Glomerular visceral epithelial cell (primary cell): ENCODE data around the gene COX11.
A peak's percentile ranks its signal among the peaks of the same experiment; 100 is the strongest.

Experiments
- DNase-seq: peaks from one replicate; pipeline ENCODE4 v3.0.0-alpha.2; 2016; ENCODE audit errors: extremely low spot score

COX11 gene

DNA sequence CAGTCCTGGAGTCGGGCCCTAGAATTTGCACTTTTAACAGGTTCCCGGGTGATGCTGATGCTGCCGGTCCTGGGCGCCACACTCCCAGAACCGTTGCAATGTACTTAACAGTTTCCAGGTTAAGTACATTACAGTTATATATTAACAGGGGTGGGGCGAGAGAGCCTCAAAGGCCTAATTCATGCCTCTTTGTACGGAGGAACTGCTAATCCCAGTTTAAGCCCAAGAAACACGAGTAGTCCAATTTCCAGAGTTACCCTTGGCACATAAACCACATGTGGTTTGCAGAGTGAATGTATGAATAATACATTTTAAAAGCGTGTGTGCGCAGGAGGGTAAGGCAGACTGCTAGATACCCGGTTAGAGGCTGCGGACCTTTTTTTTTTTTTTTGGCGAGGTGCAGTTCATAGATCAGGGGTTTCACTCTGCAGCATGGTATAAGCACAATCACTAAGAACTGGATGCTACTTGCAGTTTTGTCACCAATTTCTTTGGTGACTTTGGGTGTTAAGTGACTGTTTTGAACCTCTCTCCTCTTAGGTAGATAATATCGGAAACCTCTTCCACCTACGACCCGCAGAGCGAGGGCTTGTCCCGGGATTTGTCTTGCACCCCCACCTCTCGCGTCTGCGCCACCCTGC is 713 bp downstream of the COX11 start:
- DNase-seq: peak; percentile 68

GRCh38 chr17:54956791-54957190 is 11.7 kb downstream of the COX11 start:
- DNase-seq: no peak

DNA sequence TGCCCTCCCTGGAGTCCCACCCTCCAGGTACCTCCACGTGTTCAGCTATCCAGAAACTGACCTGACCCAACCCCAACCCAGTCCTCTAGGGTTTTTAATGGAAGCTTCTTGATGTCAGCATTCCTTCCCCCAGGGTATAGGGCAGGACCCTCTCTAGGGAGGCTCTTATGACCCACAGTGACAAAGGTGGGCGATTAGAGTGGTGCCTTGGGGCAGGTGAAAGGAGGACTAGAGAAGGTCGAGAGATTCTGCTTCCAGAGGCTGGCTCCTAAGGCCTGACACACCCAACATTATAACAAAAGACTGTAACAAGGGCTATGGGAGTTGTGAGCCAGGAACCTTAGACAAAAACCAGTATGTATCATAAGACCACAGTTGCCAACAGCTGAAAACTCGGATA is 17.2 kb downstream of the COX11 start:
- no peak for DNase-seq

DNA sequence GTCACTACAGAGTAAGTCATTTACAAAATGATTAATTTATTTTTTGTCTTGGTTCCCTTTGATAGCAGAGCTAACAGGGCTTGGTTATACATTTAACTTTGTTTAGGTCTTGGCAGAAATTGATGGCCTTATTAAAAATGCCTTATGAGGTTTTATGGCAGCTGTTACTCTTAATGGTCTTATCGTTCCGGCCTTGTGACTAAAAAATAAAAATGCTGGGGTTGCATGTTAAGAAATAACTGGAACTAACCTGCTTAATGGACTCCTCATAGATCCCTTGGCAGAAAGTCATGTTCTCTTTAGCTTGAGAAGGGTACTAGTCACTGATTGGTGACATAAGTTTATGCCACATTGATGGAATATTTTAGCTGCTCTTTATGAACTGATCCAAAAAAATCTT is 18.3 kb downstream of the COX11 start:
- no peak for DNase-seq

GRCh38 chr17:54948380-54948779 is 20.1 kb downstream of the COX11 start:
- peak; percentile 97 for DNase-seq

DNA sequence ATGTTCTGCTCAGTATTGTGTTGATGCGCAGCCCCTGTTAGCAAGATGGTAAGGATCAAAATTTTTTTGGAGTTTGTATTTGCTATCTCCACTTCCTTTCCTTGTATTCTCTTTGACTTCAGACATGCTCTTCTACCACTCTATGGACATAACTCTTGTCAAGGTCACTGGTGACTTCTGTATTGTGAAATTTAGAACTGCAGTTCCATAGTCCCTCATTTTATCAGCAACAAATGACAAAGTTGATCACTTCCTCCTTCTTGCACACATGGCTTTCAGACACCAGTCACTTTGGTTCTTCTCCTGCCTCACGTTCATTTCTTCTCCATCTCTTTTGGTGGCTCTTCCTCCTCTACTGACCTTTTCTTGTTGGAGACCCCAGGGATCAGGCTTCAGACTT is 21.1 kb downstream of the COX11 start:
- DNase-seq: no peak

- no peak for DNase-seq
Observed at GRCh38 chr17:54945671-54946070, 22.8 kb downstream of the COX11 start.

- no peak for DNase-seq
Observed at GRCh38 chr17:54945231-54945630, 23.2 kb downstream of the COX11 start.

- peak; percentile 77 for DNase-seq
Observed at GRCh38 chr17:54944796-54945195, 23.7 kb downstream of the COX11 start.

DNA sequence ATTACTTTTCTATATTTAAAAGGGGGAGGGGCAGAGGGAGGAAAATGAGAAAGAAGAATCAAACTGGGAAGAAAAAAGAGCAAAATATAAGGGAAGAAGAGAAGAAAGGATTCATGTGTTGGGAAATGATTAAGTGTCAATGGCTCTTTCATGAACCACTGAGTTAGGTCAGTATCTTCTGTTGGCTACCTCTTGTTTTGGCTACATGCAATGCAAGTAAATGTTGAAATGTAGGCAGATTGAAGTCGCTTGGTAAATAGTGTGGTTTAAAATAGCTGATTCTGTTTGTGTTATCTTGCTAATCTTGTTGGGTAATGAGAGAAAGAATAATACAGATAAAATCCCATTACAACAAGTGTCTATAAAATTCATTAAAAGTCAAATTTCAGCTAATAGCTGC is 27.2 kb downstream of the COX11 start:
- DNase-seq: no peak

DNA sequence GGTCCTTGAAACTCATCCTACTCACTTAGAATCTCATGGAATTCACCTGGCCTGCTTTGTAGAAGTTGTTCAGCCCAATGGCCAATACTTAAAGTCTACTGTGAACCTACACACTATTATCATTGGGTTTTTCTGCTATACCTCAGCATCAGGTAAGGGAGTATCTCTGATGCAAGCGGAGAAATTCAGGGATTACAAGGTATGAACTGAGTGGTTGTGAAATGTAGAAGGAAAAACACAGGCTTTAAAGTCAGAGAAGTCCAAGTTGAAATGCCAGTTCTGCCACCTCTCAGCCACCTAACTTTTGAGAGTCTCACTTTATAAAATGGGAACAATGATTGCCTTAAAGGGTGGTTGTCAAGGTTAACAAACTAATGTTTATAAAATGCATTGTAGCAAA is 31.0 kb downstream of the COX11 start:
- no peak for DNase-seq

DNA sequence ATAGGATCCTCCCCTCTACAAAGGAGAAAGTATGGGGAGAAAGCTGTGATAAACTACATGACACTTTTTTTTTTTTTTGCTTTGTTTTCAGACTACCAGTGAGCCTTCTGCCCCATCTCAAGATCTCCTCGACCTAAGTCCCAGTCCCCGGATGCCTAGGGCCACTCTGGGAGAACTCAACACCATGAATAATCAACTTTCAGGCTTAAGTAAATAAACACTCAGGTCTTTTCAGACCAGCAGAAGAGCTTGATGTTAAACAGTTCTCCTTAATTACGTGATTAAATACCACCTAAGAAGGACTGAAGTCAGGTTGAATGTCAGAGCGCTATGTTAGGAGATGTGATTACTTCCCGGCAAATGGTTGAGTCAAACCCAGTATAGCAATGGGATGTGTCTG is 31.4 kb downstream of the COX11 start:
- DNase-seq: no peak

GRCh38 chr17:54935471-54935870 is 33.0 kb downstream of the COX11 start:
- DNase-seq: no peak

DNA sequence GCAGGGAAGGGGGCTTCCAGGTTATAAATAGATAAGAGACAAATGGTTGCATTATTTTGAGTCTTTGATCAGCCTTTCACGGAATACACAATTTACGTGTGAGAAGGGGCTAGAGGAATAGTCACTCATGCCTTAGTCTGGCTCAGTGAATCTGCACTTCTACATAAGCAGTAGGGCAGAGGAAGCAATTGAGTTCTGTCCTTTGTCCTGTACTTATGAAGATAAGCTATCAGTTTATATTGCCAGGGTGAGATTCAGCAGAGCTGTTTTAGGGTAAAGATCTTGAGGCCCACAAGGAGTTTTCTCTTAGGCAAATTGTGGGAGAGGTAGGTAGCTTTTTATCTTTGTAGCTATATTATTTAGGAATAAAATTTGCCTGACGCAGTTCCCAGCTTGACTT is 34.5 kb downstream of the COX11 start:
- DNase-seq: no peak

GRCh38 chr17:54932711-54933110 is 35.7 kb downstream of the COX11 start:
- DNase-seq: no peak

- DNase-seq: no peak
Observed at GRCh38 chr17:54927525-54927924, 40.9 kb downstream of the COX11 start.

DNA sequence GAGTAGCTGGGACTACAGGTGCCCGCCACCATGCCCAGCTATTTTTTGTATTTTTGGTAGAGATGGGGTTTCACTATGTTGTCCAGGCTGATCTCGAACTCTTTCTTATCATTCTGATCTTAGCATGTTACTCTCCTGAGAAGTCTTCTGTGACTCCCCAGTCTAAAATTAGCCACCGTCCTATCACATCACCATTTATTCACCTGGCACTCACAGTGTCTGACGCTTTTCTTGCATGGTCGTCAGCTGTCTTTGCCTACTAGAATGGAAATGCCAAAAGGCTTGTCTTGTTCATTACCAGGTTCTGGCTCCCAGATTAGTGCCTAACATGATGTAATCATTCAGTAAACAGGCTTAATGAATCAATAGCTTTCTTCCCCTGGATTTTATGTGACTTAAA is 44.0 kb downstream of the COX11 start:
- DNase-seq: no peak

- DNase-seq: no peak
Observed at GRCh38 chr17:54920819-54921218, 47.6 kb downstream of the COX11 start.

DNA sequence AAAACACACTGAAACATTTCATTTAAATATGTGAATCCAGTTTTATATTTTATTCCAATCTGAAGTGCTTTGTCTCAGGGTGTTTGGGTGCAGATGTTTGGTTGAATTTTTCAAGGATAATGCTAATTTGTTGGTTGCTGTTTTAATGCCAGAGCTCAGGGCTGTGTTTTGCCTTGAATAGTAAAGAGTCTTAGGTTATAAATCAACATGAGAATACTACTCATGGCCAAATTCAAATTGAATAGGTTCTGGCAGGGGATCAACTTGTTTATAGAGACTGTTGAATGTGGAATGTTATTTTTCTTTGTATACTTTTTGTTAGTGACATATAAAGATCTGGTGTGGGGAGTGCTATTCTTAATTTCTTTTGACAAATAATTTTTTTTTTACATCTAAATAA is 49.0 kb downstream of the COX11 start:
- DNase-seq: no peak

DNA sequence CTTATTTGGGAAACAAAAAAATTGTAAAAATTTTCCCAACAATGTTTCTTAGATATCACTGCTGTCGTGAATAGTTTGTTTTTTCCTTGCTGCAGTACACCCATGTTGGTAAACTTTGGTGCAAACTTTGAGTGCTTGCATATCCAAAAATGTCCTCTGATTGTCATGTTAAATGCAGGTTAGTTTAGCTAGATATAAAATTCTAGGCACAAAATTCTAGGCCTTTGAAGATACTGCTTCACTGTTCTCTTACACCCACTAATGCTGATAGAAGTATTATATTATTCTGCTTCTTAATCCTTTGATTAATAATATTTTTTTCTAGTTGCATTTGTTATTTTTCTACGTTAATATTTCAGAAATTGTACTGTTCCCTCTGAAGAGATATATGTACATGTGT is 51.7 kb downstream of the COX11 start:
- DNase-seq: no peak
